Activated naive CD4-positive, alpha-beta T cell treated with anti-CD3 and anti-CD28 coated beads, Interleukin-2, amount 10 ng/mL, durations not matched to agents 7 days and 5 days (primary cell): ENCODE measurements around the gene DNAJB12.

Experiments
- CTCF ChIA-PET: fragments of 350-600 bp; sonication (Branson Sonifier 250); formaldehyde crosslinking; loops from one replicate; lab custom pipeline; 2021; ENCODE audit warnings: antibody characterized with exemption; lab: Charles Lee
- DNase-seq: peaks from one replicate; pipeline ENCODE4 v3.0.0-alpha.2; 2020
- H3K27ac Mint-ChIP-seq: one replicate; pipeline ENCODE4 v1.8.0; 2021; ENCODE audit warnings: mild to moderate bottlenecking, moderate library complexity, mixed read lengths
- H3K27me3 Mint-ChIP-seq: one replicate; pipeline ENCODE4 v1.8.0; 2021; ENCODE audit warnings: mild to moderate bottlenecking, mixed read lengths
- H3K36me3 Mint-ChIP-seq: one replicate; pipeline ENCODE4 v1.8.0; 2021; ENCODE audit warnings: mixed read lengths
- H3K4me1 Mint-ChIP-seq: one replicate; pipeline ENCODE4 v1.8.0; 2021; ENCODE audit warnings: mixed read lengths
- H3K4me3 Mint-ChIP-seq: one replicate; pipeline ENCODE4 v1.8.0; 2021; ENCODE audit warnings: mild to moderate bottlenecking, moderate library complexity, mixed read lengths
- H3K9me3 Mint-ChIP-seq: one replicate; pipeline ENCODE4 v1.8.0; 2021; ENCODE audit warnings: mixed read lengths

The DNAJB12 gene

DNA sequence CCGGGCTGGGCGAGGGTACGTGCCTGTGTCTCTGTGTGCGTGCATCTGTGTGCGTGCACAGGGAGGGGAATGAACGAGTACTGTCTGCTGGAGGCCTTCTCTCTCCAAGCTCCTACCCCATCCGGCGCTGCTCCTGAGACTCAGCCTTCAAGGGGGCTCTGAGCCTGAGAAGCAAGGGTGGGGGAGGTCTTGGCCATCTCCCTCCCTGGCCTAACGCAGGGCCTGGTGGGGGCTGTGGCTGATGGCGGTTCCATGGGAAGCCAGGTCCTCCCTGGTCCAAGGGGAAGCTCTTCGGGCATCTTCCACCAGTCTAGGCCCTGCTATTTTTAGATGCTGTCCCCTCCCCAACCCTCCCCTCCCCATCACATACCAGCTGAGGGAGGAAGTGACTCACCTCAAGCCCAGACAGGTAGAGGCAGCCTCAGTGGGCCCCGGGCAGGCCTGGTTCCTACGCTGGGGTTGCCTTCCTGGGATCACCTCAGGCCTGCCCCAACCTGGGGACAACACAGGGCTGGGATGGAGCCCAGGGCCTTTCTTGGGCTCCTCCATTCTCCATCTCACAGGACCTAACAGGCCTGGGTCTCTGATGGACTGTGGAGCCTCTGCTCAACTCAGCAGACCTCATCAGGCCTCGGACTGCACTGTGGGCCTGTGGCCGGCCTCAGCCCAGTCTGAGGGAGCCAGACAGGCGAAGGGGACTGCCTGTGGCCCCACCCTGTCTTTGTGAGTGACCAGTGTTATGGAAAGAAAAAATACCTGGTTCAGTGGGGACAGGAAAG is 32.2 kb downstream of the DNAJB12 start:
- Mint-ChIP-seq H3K4me1 (peaks cover 84% of the 10 kb centered on the region), H3K27me3 (no peaks in the 10 kb centered on the region), H3K27ac (peak overlapping the region; percentile 99), H3K9me3 (peaks cover 8% of the 10 kb centered on the region), H3K4me3 (peak overlapping the region; percentile 42), H3K36me3 (peaks cover 11% of the 10 kb centered on the region)
- CTCF ChIA-PET: interaction anchor here (0.9 to 4.4 kb wide), 9 partner anchors 12 to 189 kb away, joined by 3 to 28 read pairs (median 4); partner anchors contain the start of gene DDIT4
- DNase-seq: peak; percentile 69

DNA sequence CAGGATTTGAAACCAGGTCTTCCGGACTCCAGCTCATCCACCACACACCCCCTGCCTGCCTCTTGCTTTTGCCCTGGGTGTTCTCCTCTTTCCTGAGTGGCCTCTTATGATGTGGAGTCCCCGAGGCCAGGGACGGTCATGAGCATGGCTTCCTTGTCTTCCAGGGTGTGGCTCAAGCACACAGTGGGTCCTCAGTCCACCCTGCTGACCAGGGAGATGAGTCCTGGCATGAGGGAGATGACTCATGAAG is 32.8 kb downstream of the DNAJB12 start:
- CTCF ChIA-PET: interaction anchor here (0.9 to 4.4 kb wide), 10 partner anchors 10 to 189 kb away, joined by 3 to 28 read pairs (median 6); partner anchors contain the start of gene DDIT4
- no peak for DNase-seq
- Mint-ChIP-seq H3K27me3 (no peaks in the 10 kb centered on the region), H3K9me3 (peaks cover 8% of the 10 kb centered on the region), H3K4me1 (peaks cover 85% of the 10 kb centered on the region), H3K27ac (peak overlapping the region; percentile 99), H3K36me3 (peaks cover 9% of the 10 kb centered on the region), H3K4me3 (peak overlapping the region; percentile 42)

DNA sequence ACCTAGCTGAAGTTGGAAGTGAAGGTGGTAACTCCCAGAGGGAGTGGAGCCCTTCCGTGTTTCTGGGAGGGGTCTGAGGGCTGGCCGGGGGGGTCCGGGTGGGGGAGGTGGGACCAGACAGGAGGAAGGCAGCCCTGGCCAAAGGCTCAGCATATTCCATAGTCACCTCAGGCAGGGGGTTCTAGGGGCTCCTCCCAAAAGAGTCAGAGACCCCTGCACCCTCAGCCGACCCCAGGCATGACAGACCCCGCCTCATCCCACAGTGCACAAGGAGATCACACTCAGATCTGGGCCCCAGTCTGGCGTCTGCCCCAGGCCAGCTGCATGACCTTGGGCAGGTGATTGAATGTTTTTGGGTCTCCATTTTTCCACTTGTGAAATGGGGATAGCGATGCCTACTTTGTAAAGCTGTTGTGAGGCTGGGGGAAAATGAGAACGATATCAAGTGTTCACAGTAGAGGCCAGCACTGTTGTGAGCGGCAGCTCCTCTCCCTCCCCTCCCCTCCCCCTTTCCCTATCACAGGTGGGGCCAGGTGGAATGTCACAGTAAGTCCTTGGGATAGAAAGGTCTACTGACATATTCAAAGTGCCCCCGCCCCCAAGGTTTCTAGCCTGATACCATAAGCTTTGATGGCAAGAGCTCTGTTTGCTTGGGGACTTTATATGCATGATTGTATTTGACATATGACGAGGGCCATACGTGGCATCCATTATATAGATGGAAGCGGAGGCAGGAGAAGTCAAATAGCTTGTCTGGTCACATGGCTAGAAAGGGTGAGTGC is 33.3 kb downstream of the DNAJB12 start:
- H3K4me1 Mint-ChIP-seq: peaks cover 85% of the 10 kb centered on the region
- no peaks in the 10 kb centered on the region for H3K27me3 Mint-ChIP-seq
- H3K36me3 Mint-ChIP-seq: peaks cover 4% of the 10 kb centered on the region
- peak overlapping the region; percentile 99 for H3K27ac Mint-ChIP-seq
- H3K4me3 Mint-ChIP-seq: peak overlapping the region; percentile 42
- peaks cover 3% of the 10 kb centered on the region for H3K9me3 Mint-ChIP-seq
- no peak for DNase-seq
- CTCF ChIA-PET: interaction anchor here (0.8 to 4.4 kb wide), 14 partner anchors 10 to 196 kb away, joined by 3 to 28 read pairs (median 4); partner anchors contain the start of gene DDIT4

DNA sequence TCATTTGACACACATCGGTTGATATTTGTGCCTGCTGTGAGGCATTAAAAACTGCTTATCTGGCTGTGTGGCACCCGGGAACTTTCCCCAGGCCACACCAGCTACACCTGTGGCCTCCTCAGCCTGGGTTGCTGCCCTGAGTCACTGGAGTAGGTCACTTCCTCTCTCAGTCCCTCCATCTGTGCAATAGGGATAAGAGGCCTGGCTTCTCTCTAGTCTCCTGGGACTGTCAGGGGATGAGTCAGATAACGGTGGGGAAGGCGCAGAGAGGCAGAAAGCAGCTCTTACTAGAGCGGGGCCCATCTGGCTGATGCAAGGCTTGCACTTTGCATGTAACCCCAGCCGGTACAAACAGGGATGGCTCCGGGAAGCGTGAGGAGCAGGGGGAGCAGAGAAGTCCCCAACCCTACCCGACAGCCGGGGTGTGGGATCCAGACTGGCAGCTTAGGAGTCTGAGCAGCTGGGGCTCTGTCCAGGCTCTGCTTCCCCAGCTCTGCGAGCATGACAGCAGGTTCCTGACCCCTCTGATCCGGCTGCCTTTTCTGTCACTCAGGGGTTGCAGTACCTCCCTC is 34.0 kb downstream of the DNAJB12 start:
- Mint-ChIP-seq H3K9me3 (no peaks in the 10 kb centered on the region), H3K4me1 (peaks cover 88% of the 10 kb centered on the region), H3K27ac (peak overlapping the region; percentile 99), H3K36me3 (peaks cover 6% of the 10 kb centered on the region), H3K4me3 (peak overlapping the region; percentile 75), H3K27me3 (no peaks in the 10 kb centered on the region)
- peak; percentile 70 for DNase-seq
- CTCF ChIA-PET: interaction anchor here (0.8 to 4.4 kb wide), 9 partner anchors 11 to 195 kb away, joined by 3 to 28 read pairs (median 7); partner anchors contain the start of gene DDIT4

DNA sequence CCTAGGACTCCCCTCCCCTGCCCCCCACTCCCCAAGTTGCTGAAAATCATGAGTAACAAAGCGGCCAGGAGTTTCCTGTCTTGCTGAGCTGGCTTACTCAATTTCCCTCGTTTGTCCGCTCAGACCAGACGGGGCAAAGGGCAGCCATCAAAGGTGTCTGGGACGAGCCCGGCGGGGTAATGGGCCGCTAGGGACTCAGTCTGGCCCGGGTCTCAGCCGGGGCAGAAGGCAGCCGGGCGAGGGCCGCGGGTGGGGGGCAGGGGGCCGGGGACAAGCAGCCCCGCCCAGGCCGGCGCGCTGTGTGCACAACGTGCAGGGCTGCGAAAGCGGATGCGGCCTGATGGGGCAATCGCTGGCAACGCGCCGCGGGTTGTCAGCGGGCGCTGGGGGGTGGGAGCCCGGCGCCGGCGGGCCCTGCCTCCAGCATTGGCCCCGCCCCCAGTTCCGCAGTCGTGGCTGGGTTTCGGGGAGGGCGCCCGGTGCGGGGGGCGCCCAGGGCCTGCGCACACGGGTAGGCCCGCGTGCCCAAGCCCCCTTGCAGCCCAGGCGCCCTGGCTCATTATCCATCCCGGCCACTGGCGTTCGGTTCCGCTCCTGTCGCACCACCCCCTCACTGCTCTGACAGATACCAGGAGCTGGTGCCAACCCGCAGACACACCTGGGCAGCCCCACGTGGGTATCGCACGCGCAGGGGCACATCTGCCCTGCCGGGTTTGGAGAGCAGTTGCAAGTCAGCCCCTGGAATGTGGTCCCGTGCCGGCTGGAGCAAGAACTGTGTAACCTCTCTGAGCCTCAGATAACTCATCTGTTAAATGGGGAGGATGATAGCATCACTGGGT is 35.1 kb downstream of the DNAJB12 start:
- no peaks in the 10 kb centered on the region for H3K27me3 Mint-ChIP-seq
- H3K9me3 Mint-ChIP-seq: no peaks in the 10 kb centered on the region
- H3K36me3 Mint-ChIP-seq: peaks cover 8% of the 10 kb centered on the region
- DNase-seq: peak; percentile 92
- H3K4me1 Mint-ChIP-seq: peaks cover 93% of the 10 kb centered on the region
- peak overlapping the region; percentile 99 for H3K27ac Mint-ChIP-seq
- H3K4me3 Mint-ChIP-seq: peak overlapping the region; percentile 75
- CTCF ChIA-PET: interaction anchor here (0.9 to 4.4 kb wide), 8 partner anchors 11 to 59 kb away, joined by 3 to 28 read pairs (median 6); partner anchors contain the start of gene DDIT4

DNA sequence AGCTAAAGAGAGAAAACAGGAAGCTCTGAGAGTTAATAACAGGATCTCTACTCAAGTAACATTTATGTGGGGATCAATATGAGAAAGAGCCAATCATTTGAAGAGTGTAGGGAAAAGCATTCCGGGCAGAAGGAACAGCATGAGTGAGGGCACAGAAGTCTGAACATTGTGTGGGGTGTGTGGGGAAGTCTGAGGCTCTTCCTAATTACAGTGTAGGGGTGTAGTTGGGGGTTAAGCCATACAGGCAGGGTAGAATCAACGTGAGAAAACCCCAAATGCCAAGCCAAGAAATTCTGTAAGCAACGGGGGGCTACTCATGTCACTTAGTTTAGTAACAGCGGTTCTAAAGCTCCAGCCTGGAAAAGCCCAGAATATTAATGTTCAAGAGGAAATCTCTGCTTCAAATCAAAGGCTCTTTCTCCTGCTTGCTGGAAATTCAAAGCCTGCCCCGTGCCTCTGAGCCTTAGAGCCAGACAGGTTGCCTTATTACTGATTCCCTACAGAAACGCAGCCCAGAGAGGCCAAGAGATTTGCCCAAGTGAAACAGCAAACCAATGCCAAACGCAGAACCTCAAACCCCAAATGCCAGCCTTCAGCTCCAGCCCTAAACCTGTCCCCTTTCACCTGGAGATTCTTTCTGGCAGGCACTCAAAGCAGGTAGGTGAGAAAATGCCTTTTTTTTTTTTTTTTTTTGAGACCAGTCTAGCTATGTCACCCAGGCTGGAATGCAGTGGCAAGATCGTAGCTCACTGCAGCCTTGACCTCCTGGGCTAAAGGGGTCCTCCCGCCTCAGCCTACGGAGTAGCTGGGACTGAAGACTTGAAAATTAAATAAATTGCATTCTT is 36.1 kb downstream of the DNAJB12 start:
- DNase-seq: no peak
- H3K27me3 Mint-ChIP-seq: no peaks in the 10 kb centered on the region
- peaks cover 8% of the 10 kb centered on the region for H3K36me3 Mint-ChIP-seq
- H3K4me3 Mint-ChIP-seq: peak overlapping the region; percentile 68
- CTCF ChIA-PET: interaction anchor here (0.9 to 2.2 kb wide), 6 partner anchors 10 to 100 kb away, joined by 3 to 6 read pairs (median 4); no protein-coding TSS in a partner anchor
- peak overlapping the region; percentile 88 for H3K27ac Mint-ChIP-seq
- H3K9me3 Mint-ChIP-seq: no peaks in the 10 kb centered on the region
- H3K4me1 Mint-ChIP-seq: peaks cover 88% of the 10 kb centered on the region

DNA sequence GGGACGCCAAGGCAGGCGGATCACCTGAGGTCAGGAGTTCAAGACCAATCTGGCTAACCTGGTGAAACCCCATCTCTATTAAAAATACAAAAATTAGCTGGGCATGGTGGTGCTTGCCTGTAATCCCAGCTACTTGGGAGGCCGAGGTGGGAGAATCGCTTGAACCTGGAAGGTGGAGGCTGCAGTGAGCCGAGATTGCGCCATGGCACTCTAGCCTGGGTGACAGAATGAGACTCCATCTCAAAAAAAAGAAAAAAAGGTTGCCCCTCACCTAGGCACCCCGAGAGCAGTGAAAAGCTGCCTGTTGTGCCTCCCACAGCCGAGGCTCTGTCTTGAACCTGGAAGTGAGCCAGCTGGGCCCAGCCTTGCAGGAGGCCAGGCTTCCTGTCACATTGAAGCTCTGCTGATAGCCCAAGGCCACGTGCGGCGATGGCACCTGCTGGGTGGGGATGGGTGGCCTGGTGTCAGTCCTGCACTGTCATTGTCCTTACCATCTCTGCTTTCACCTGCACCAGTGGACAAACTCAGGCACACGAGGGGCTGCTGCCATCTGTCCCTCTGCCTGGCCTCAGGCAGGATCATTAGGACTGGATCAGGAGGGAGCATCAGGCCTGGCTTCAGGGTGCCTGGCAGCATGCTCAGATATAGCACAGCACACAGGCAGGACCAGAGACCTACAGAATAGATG is 37.8 kb downstream of the DNAJB12 start:
- H3K4me1 Mint-ChIP-seq: peaks cover 81% of the 10 kb centered on the region
- peaks cover 6% of the 10 kb centered on the region for H3K36me3 Mint-ChIP-seq
- H3K4me3 Mint-ChIP-seq: peak overlapping the region; percentile 22
- no peaks in the 10 kb centered on the region for H3K27me3 Mint-ChIP-seq
- H3K27ac Mint-ChIP-seq: peak overlapping the region; percentile 87
- no peaks in the 10 kb centered on the region for H3K9me3 Mint-ChIP-seq
- CTCF ChIA-PET: interaction anchor here (0.7 to 1.5 kb wide), 5 partner anchors 10 to 42 kb away, joined by 3 to 5 read pairs (median 4); no protein-coding TSS in a partner anchor
- peak; percentile 65 for DNase-seq

DNA sequence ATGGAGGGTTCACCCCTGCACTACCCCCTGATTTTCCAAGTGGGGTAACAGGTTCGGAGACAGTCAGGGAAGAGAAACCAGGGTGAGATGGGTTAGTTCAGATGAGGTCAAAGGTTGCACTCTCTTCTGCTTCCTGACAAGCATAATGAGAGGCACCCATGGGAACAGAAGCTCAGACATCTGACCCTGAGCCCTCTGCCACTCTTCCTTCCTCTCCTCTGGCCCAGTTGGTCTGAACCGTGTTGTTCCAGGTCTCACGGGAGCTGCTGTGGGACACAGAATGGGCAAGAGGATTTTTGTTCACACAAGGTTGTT is 38.4 kb downstream of the DNAJB12 start:
- CTCF ChIA-PET: interaction anchor here (0.6 to 1.5 kb wide), 4 partner anchors 10 to 373 kb away, joined by 3 to 5 read pairs (median 4); no protein-coding TSS in a partner anchor
- Mint-ChIP-seq H3K9me3 (no peaks in the 10 kb centered on the region), H3K27ac (peak overlapping the region; percentile 74)

DNA sequence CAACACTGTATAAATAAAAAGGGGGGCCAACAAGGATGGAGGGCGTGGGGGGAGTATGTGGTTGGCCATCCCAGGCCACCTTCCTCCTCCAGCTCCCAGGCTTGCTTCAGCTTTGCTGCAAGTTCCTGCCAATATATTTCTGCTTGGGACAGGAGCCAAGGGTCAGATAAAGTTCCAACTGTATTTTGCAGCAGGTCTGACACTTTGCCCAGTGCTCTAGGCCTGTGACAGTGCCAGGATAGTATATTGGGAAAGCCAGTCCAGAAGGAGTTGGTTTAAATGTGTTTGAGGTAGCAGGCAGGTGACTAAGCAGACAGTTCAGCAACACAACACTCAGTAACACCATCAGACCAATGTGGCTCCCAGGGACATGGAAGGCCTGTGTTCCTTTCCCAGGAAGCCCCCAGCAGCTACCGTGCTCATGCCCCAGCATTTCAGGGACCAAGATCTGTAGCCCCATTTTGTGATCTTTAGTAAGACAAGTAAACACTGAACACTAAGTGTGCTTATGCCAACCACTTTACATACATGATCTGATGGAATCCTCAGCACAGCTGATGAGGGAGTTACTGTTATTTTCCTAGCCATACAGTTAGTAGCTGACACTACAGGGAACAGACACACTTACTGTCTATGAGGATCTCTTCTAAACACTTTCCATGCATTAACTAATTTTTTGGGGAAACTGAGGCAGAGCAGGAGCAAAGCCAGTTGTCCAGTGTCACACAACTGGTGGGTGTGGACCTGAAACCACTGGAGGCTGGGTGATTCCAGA is 38.9 kb downstream of the DNAJB12 start:
- H3K4me1 Mint-ChIP-seq: peaks cover 80% of the 10 kb centered on the region
- peak overlapping the region; percentile 74 for H3K27ac Mint-ChIP-seq
- no peak for DNase-seq
- H3K4me3 Mint-ChIP-seq: no peak overlapping the region
- no peaks in the 10 kb centered on the region for H3K27me3 Mint-ChIP-seq
- H3K9me3 Mint-ChIP-seq: no peaks in the 10 kb centered on the region
- CTCF ChIA-PET: interaction anchor here (0.6 to 1.6 kb wide), 5 partner anchors 9 to 373 kb away, joined by 3 to 5 read pairs (median 4); no protein-coding TSS in a partner anchor
- peaks cover 6% of the 10 kb centered on the region for H3K36me3 Mint-ChIP-seq

More for the DNA sequence above, 38.4 kb downstream of the DNAJB12 start:
- H3K4me1 Mint-ChIP-seq: peaks cover 80% of the 10 kb centered on the region
- no peak for DNase-seq
- H3K27me3 Mint-ChIP-seq: no peaks in the 10 kb centered on the region
- no peak overlapping the region for H3K4me3 Mint-ChIP-seq
- H3K36me3 Mint-ChIP-seq: peaks cover 6% of the 10 kb centered on the region

DNA sequence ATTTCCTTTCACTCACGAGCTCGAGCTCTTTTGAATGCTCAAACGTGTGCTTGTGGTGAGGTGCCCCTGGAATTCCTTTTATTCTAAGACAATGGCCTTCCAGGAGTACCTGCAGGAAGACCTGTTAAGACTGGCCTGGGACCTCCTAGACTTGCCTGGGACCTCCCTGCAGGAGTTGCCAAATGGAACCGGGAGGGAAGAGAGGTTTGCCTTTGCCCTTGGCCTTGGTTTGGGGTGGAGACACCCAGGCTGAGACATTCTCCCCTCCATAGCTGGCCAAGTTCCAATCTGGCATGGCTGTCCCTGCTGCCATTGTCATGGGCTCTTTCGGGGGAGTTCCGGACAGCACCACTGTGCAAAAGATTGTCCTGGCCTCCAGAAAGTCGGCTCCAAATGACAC is 39.7 kb downstream of the DNAJB12 start:
- peaks cover 6% of the 10 kb centered on the region for H3K36me3 Mint-ChIP-seq
- peaks cover 80% of the 10 kb centered on the region for H3K4me1 Mint-ChIP-seq
- H3K9me3 Mint-ChIP-seq: no peaks in the 10 kb centered on the region
- H3K27me3 Mint-ChIP-seq: no peaks in the 10 kb centered on the region
- no peak for DNase-seq
- CTCF ChIA-PET: interaction anchor here (1.6 kb wide), 1 partner anchor 20 kb away, joined by 4 read pairs; no protein-coding TSS in a partner anchor
- H3K4me3 Mint-ChIP-seq: no peak overlapping the region
- no peak overlapping the region for H3K27ac Mint-ChIP-seq

DNA sequence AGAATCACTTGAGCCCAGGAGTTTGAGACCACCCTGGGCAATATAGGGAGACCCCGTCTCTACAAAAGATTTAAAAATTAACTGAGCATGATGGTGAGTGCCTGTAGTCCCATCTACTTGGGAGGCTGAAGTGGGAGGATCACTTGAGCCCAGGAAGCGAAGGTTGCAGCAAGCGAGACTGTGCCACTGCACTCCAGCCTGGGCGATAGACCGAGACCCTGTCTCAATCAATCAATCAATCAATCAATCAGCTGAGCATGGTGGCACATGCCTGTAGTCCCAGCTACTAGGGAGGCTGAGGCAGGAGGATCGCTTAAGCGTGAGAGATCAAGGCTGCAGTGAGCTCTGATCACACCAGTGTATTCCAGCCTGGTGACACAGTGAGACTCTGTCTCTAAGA is 40.5 kb downstream of the DNAJB12 start:
- H3K9me3 Mint-ChIP-seq: no peaks in the 10 kb centered on the region
- peaks cover 6% of the 10 kb centered on the region for H3K36me3 Mint-ChIP-seq
- no peak overlapping the region for H3K27ac Mint-ChIP-seq
- CTCF ChIA-PET: interaction anchor here (1.6 kb wide), 1 partner anchor 20 kb away, joined by 4 read pairs; no protein-coding TSS in a partner anchor
- DNase-seq: no peak
- H3K4me1 Mint-ChIP-seq: peaks cover 84% of the 10 kb centered on the region
- H3K4me3 Mint-ChIP-seq: no peak overlapping the region
- no peaks in the 10 kb centered on the region for H3K27me3 Mint-ChIP-seq
